Measurements from ENCODE around the gene IQCE.

The IQCE gene

GRCh38 chr7:2631946-2632732 is 73.4 kb downstream of the IQCE start, which contains the start of gene TTYH3:
TSS of gene TTYH3 (plus strand) at chr7:2631986. CDS start at chr7:2632156, 170 bp downstream.
- TF ChIP-seq, protein P1, sequence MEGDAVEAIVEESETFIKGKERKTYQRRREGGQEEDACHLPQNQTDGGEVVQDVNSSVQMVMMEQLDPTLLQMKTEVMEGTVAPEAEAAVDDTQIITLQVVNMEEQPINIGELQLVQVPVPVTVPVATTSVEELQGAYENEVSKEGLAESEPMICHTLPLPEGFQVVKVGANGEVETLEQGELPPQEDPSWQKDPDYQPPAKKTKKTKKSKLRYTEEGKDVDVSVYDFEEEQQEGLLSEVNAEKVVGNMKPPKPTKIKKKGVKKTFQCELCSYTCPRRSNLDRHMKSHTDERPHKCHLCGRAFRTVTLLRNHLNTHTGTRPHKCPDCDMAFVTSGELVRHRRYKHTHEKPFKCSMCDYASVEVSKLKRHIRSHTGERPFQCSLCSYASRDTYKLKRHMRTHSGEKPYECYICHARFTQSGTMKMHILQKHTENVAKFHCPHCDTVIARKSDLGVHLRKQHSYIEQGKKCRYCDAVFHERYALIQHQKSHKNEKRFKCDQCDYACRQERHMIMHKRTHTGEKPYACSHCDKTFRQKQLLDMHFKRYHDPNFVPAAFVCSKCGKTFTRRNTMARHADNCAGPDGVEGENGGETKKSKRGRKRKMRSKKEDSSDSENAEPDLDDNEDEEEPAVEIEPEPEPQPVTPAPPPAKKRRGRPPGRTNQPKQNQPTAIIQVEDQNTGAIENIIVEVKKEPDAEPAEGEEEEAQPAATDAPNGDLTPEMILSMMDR (conservative IDR thresholded peaks at IDR 0.05; ENCODE audit: low read depth, low read length), result no peak
- H3K4me3 ChIP-seq (ENCODE audit: low read depth, low read length), result peak within 1 kb of the TSS; percentile 72
- DNase-seq (ENCODE audit: low read depth), result no peak

DNA sequence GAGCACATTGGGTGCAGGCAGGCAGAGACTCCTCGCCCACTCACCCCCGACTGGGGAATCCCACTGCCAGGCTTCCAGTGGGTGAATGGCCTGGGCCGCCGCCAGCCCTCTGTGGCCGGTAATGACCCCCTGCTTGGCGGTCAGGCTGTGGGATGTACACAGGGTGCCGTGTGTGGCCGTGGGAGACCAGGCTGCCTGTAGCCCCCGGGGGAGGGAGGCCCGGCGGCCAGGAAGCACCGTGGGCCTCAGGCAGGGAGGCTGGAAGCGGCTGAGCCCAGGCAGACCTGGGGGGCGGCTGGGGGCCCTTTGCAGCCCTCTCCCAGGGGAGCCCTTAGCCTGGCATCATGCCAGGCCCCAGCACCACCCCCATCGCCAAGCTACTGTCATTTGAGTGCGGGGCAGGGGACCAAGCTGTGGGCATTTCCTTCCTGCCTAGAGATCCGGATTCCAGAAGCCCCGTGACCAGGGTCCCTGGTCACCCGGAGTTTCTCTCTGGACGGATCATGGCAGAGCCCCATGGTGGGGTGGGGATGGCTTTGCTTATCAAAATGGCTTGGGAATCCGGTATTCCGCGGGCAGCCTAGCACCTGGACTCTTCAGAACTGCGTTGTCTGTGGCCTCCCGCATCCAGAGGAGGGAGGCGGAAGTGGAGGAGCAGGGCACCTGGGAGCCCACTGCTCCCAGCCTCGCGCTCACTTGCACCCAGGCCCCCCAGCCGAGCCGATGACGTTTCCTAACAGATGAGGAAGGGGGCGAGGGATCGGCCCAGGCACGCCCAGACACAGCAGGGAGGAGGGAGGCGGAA is 74.2 kb downstream of the IQCE start:
- TF ChIP-seq, protein P1 (conservative IDR thresholded peaks at IDR 0.05; ENCODE audit: low read depth, low read length), result no peak
- H3K4me3 ChIP-seq (ENCODE audit: low read depth, low read length), result peak overlapping the region; percentile 72
- peak; percentile 83 for DNase-seq (ENCODE audit: low read depth)

GRCh38 chr7:2633538-2634266 is 74.9 kb downstream of the IQCE start:
- peak; percentile 88 for DNase-seq (ENCODE audit: low read depth)
- TF ChIP-seq, protein P1 (conservative IDR thresholded peaks at IDR 0.05; ENCODE audit: low read depth, low read length), result no peak

GRCh38 chr7:2634267-2635145 is 75.7 kb downstream of the IQCE start:
- no peak for DNase-seq (ENCODE audit: low read depth)
- TF ChIP-seq, protein P1 (conservative IDR thresholded peaks at IDR 0.05; ENCODE audit: low read depth, low read length), result no peak
- peak overlapping the region; percentile 41 for H3K4me3 ChIP-seq (ENCODE audit: low read depth, low read length)

More at GRCh38 chr7:2633538-2634266, 74.9 kb downstream of the IQCE start:
- H3K4me3 ChIP-seq (ENCODE audit: low read depth, low read length), result peak overlapping the region; percentile 72

DNA sequence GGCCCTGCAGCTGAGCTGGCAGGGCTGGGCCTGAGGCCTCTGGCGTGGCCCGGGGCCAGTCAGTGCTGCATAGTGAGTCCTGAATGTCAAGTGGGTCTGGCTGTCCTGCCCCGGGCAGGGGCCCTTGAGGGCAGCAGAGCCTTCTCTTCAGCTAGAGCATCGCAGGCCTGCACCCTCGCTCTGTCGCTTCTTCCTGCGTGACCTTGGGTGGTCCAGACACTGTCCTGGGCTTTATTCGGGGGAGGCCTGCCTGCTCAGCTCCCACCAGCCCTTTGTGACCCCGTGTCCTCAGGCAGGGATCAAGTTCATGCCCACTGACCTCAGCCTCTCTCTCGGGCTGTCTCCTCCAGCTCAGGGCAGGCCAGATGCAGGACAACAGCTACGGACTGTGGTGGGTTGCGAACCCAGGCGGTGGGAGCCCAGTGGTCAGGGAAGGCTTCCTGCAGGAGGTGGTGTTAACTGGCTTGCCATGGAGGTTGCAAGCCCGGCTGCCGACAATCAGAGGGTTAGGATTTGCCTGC is 76.4 kb downstream of the IQCE start:
- no peak overlapping the region for H3K4me3 ChIP-seq (ENCODE audit: low read depth, low read length)
- TF ChIP-seq, protein P1 (conservative IDR thresholded peaks at IDR 0.05; ENCODE audit: low read depth, low read length), result no peak
- DNase-seq (ENCODE audit: low read depth), result no peak

All from choroid plexus epithelial cell (primary cell).